ENCODE data around the gene HMX3.

The HMX3 gene

DNA sequence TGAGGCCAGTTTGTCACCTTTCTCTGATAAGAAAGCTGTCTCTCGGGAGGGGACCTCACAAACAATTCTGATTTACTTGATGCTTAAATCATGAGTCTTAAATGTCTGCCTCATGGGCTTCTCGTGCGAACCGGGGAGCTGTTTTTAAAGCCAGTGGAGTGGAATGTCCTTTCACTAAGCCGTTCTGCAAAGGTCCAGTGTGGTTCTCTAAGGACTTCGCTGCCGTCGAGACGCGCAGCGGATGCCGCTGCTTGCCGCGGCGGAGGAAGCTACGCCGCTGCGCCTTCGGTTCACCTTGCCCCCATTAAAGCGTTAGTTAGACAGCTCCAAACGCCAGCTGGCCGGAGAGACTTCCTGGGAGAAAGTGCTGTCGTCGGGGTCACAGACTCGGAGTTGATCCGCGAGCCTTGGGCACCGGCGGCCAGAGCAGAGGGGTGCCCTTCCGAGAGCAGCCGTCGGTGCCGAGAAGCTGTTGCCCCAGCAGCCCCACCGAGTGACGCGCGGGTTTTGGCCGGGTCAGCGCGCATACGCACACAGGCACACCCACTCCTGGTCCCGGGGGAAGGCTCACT is 1.3 kb upstream of the HMX3 start:
- DNase-seq (ENCODE audit: low spot score) = no peak

GRCh38 chr10:123134915-123135414 is 805 bp upstream of the HMX3 start:
- DNase-seq (ENCODE audit: low spot score) = no peak

- no peak for DNase-seq (ENCODE audit: low spot score)
Observed at GRCh38 chr10:123136221-123136805, 543 bp downstream of the HMX3 start.

- no peak for DNase-seq (ENCODE audit: low spot score)
Observed at GRCh38 chr10:123136806-123137642, 1.3 kb downstream of the HMX3 start.

DNA sequence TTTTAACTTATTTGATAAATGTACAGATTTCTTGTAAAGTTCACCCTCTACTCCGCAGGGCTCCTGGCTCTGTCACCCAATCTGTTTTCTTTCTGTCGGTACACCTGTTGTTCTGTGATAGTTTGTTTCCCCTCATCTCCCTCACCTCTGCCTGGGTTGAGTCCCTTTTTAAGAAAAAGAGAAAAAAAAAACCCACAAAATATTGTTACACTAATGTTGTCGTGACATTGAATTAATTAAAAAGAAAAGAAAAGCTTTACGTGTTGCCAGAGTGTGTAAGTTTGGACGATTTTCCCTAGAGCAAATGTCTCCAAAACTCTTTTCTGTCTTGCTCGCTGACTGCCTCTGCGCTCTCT is 3.4 kb downstream of the HMX3 start:
- DNase-seq (ENCODE audit: low spot score) = no peak

- no peak for DNase-seq (ENCODE audit: low spot score)
Observed at GRCh38 chr10:123139521-123140163, 3.9 kb downstream of the HMX3 start.

DNA sequence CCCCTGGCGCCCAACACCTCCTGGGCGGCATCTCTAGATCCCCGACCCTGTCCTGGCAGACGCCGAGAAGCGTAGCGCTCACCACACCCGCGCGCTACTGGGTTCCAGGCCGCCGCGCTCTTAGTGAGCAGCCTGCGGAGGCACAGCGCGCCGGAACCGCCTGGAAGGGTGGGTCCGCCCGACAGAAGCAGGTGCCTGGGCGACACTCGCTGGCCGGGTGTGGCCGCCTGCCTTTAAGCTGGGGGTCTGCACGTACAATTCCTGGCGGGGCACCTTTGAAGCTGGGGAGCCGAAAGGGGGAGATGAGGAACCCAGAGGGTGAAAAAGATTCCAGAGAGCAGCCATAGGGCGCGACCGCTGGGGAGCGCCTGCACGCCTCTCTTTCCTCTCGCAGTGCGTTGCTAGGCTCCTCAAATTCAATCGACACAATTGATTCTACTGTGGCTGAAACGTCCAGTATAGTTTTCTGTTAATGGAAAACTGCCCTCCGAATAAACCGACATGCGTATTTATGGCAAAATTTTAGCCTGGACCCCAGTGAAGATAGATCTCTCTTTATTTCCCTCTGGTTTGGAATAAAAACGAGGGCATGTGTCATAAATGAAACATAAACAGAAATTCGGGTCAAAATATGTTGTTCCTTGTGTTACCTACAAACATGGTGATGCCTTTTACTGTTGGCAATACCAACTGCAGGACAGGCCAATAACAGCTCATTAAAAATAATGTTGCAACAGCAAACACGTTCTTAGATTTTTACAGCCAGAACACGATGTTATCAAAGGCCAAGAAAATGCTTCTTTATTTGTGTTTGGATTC is 4.6 kb downstream of the HMX3 start:
- DNase-seq (ENCODE audit: low spot score) = no peak

GRCh38 chr10:123140983-123141390 is 5.2 kb downstream of the HMX3 start:
- no peak for DNase-seq (ENCODE audit: low spot score)

- DNase-seq (ENCODE audit: low spot score) = no peak
Observed at GRCh38 chr10:123141791-123142700, 6.3 kb downstream of the HMX3 start.

DNA sequence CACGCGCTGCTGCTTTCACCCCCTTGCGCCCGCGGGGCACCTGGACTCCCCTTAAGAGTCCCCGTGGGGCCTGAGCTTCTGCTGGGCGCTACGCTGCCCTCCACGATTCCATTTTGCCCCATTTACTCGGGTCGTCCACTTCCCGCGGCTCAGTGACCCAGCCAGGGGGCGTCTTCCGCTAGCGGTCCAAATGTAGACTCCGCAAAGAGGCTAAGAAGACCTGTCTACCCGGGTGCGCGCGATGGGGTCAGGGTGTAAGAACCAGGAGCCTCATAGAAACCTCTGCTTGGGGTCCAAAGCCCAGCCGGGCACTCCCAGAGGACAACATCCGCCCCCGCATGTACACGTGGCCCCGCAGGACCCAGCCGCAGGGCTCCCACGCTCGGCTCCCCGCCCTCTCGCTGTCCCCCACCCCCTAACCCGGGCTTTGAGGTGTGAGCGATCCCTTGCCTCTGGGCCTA is 7.0 kb downstream of the HMX3 start:
- DNase-seq (ENCODE audit: low spot score) = no peak

- no peak for DNase-seq (ENCODE audit: low spot score)
Observed at GRCh38 chr10:123143162-123143824, 7.5 kb downstream of the HMX3 start.

DNA sequence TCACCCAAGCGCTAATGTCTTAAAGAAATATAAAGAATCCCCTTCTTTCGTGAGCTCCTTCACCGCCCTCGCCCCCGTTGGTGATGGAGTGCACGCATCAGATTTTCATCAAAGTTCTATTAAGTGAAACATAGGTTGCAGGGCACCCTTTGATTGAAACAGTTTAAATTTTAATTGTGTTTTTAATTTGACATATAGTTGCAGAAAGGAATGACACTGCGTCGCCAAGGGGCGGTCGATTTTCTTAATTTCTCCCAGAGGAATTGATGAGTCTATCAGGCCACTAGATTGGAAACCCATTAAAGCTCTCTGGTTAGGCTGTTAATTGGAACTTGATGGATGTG is 8.0 kb downstream of the HMX3 start:
- no peak for DNase-seq (ENCODE audit: low spot score)

GRCh38 chr10:123144697-123145541 is 9.1 kb downstream of the HMX3 start:
- DNase-seq (ENCODE audit: low spot score) = no peak

DNA sequence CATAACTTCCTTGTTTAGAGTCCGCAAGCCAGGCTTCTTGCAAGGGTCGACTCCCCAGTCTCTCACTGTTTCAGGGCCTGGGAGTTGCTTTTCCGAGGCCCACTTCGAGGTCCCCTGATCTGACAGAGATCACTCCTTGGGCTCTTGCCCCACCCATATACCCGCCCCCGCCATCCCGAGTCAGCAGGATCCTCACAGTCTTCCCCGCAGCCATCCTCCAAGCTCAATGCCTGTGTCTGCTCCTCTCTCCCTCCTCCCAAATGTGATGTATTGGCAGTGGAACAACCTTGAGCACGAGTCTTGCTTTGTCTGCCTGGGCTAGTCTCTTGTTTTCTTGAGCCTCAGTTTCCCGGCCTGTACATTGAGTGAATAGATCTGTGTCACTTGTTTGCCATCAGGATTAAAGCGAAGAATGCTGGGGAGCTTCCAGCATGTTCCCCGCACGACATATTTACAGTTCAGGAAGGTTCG is 9.8 kb downstream of the HMX3 start:
- DNase-seq (ENCODE audit: low spot score) = no peak

- no peak for DNase-seq (ENCODE audit: low spot score)
Observed at GRCh38 chr10:123146013-123146893, 10.5 kb downstream of the HMX3 start.

GRCh38 chr10:123146894-123147634 is 11.3 kb downstream of the HMX3 start:
- DNase-seq (ENCODE audit: low spot score) = no peak

DNA sequence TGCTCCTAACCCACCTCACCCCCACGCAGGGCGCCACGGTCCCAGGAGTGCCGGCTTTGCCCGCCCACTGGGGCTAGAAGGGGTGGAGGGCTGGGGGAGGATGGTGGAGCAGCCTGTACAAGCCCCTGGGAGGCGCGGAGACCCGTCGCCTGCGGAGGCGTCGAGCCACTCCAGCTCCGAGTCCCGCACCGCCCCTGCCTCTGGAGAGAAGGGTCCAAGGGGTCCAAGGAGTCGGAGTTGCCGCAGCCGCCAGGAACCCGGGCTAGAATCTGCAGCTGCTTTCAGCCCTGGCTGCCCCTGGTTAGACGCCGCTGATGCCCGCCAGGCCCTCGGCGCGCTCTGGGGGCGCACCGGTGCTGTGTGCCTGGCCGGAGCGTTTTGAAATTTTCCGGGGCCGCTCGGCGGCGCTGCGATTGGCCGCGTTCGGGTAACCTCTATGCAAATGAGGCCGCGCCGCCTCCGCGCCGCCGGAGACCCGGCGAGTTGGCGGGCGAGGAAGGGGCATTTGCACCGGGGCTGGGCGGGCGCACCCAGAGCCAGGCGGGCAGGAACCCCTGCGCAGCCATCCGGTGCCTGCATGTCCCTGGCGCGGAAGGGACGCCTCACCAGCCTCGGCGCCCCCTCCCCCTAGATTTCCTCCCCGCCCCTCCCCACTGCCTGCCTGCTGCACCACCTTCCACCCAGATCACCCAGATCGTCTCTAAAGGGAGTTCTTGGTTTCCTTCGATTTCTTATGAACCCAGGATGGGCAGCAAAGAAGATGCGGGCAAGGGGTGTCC is 12.1 kb downstream of the HMX3 start, which contains the start of gene HMX2:
TSS of gene HMX2 (plus strand) at position 502 of the 779 bp plus-strand sequence. CDS start at position 745, 243 bp downstream.
- peak; percentile 58 for DNase-seq (ENCODE audit: low spot score)
